Effector memory CD4-positive, alpha-beta T cell (primary cell): ENCODE results near the gene CCDC57.

Experiments
- DNase-seq, 3 donors: peaks; one replicate each; pipeline ENCODE4 v3.0.0-alpha.2; 2020
- H3K27ac ChIP-seq: 2 replicates; pipeline ENCODE4 v1.7.0; 2013; ENCODE audit warnings: mild to moderate bottlenecking, low read length, moderate library complexity; ENCODE audit not compliant: insufficient read depth, poor library complexity, severe bottlenecking
- H3K27me3 ChIP-seq: replicated peaks from 2 replicates; pipeline ENCODE4 v1.7.0; 2013; ENCODE audit warnings: mild to moderate bottlenecking, low read length; ENCODE audit not compliant: insufficient read depth, control insufficient read depth, poor library complexity, severe bottlenecking
- H3K36me3 ChIP-seq: 2 replicates; pipeline ENCODE4 v1.7.0; 2013; ENCODE audit warnings: mild to moderate bottlenecking, low read length, moderate library complexity; ENCODE audit not compliant: control insufficient read depth, insufficient read depth
- H3K4me1 ChIP-seq: 2 replicates; pipeline ENCODE4 v1.7.0; 2013; ENCODE audit warnings: low read length, mild to moderate bottlenecking; ENCODE audit not compliant: control insufficient read depth, insufficient read depth, poor library complexity, severe bottlenecking
- H3K4me3 ChIP-seq: 2 replicates; pipeline ENCODE4 v1.7.0; 2013; ENCODE audit warnings: low read length, low read depth, mild to moderate bottlenecking; ENCODE audit not compliant: insufficient read depth, poor library complexity, severe bottlenecking
- H3K9me3 ChIP-seq: 2 replicates; pipeline ENCODE4 v1.7.0; 2013; ENCODE audit warnings: mild to moderate bottlenecking, low read length, moderate library complexity; ENCODE audit not compliant: control insufficient read depth

CCDC57 gene

GRCh38 chr17:82235775-82236141, 23.1 kb upstream of the CCDC57 start:
- Histone ChIP-seq H3K36me3 (no peaks in the 10 kb centered on the region), H3K27me3 (no peaks in the 10 kb centered on the region), H3K4me3 (no peak overlapping the region), H3K9me3 (no peaks in the 10 kb centered on the region), H3K4me1 (peaks cover 51% of the 10 kb centered on the region), H3K27ac (no peak overlapping the region)
- DNase-seq: no peak

DNA sequence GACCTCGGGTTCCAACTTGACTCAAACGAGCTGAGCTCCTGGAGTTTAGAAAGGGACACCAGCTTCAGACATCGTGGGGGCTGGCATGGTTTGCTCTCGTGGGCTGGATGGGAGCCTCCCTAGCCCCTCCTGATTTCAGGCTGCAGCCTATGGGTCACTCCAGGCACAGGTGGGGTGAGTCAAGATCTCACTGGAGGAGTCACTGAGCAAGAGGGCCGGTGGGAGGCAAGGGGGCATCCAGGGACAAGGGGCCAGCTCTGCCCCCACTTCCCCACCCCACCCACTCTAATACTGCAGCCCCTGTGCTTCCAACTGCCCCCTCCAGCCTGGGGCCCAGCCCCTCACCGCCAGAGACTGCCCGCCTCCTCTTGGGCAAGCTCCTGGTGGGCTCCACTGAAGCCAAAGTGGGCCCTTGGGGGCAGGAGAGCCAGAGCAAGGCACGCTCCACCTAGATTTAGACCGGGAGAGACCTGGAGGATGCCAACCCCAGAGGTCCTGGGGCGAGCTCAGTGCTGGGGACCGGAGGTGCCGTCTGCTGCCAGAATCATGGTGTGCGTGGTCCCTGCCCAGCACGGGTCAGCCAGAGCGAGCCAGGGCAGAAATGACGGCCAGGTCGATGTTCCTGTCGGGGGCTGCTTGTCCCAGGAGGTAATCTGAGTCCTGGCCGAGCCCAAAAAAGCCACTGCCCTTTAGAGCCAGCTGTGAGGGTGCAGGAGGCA, 22.6 kb upstream of the CCDC57 start:
- no peaks in the 10 kb centered on the region for H3K36me3 ChIP-seq
- H3K4me1 ChIP-seq: peaks cover 50% of the 10 kb centered on the region
- H3K27ac ChIP-seq: no peak overlapping the region
- H3K27me3 ChIP-seq: no peaks in the 10 kb centered on the region
- no peak overlapping the region for H3K4me3 ChIP-seq
- H3K9me3 ChIP-seq: no peaks in the 10 kb centered on the region
- no peak for DNase-seq

- Histone ChIP-seq H3K27me3 (no peaks in the 10 kb centered on the region), H3K4me1 (peaks cover 50% of the 10 kb centered on the region), H3K9me3 (no peaks in the 10 kb centered on the region), H3K36me3 (no peaks in the 10 kb centered on the region), H3K4me3 (no peak overlapping the region), H3K27ac (no peak overlapping the region)
- no peak for DNase-seq
These were observed 21.8 kb upstream of the CCDC57 start for GRCh38 chr17:82234211-82235055.

DNA sequence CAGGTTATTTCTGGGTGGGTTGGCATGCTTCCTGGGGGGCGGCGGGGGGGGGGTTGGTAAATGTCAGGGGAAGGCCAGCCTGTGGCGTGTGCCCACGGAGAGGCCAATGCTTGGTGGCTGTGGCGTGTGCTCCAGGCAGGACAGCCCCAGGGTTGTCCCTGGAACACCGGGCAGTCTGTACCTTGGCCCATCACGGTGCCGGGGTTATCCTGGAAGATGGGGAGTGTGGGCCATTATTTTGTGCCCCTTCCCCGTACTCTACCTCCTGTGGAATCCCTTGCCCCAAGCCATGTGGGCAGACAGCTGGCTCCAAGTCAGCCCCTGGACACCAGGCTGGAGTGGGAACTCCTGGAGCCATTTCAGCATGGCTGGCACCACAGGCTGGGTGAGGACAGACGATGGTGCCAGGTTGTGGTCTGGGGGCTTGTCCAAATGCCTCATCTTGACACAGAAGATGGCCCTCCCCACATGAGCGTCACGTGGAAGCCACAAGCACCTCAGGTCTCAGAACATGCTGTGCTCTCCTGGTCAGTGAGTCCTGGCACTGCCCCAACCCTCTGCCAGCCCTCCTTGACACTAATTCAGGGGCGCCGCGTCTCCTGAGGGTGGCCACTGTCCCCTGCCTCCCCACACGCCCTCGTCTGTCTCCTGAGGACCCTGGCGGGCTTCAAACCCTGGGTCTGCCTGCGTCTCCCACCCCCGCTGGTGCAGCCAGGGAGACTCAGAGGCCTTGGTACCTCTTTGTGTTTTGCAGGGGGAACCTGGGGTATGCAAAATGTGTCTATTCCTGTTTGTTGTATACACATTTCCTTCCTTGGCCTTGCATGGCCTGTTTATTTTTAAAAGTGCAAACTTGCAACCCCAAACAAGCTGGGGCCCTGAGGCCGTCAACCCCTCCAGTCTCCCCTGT, 20.5 kb upstream of the CCDC57 start:
- DNase-seq: no peak
- H3K27ac ChIP-seq: no peak overlapping the region
- H3K9me3 ChIP-seq: no peaks in the 10 kb centered on the region
- H3K27me3 ChIP-seq: no peaks in the 10 kb centered on the region
- no peaks in the 10 kb centered on the region for H3K36me3 ChIP-seq
- no peak overlapping the region for H3K4me3 ChIP-seq
- peaks cover 46% of the 10 kb centered on the region for H3K4me1 ChIP-seq

GRCh38 chr17:82232322-82232820, 19.7 kb upstream of the CCDC57 start:
- H3K27ac ChIP-seq: peak overlapping the region; percentile 45
- no peaks in the 10 kb centered on the region for H3K27me3 ChIP-seq
- no peaks in the 10 kb centered on the region for H3K9me3 ChIP-seq
- DNase-seq: no peak
- no peaks in the 10 kb centered on the region for H3K36me3 ChIP-seq
- H3K4me1 ChIP-seq: peaks cover 48% of the 10 kb centered on the region
- H3K4me3 ChIP-seq: no peak overlapping the region

- Histone ChIP-seq H3K27me3 (no peaks in the 10 kb centered on the region), H3K9me3 (no peaks in the 10 kb centered on the region), H3K36me3 (no peaks in the 10 kb centered on the region), H3K27ac (peak overlapping the region; percentile 45), H3K4me3 (peak overlapping the region; percentile 55), H3K4me1 (peaks cover 47% of the 10 kb centered on the region)
- no peak for DNase-seq
These were observed 19.1 kb upstream of the CCDC57 start for GRCh38 chr17:82231562-82232321.

GRCh38 chr17:82231312-82231561, 18.6 kb upstream of the CCDC57 start:
- peak overlapping the region; percentile 55 for H3K4me3 ChIP-seq
- peak overlapping the region; percentile 45 for H3K27ac ChIP-seq
- H3K36me3 ChIP-seq: no peaks in the 10 kb centered on the region
- no peak for DNase-seq
- peaks cover 42% of the 10 kb centered on the region for H3K4me1 ChIP-seq
- H3K27me3 ChIP-seq: no peaks in the 10 kb centered on the region
- no peaks in the 10 kb centered on the region for H3K9me3 ChIP-seq

- DNase-seq: peak; percentile 32 to 60 (median 50)
- Histone ChIP-seq H3K27ac (peak overlapping the region; percentile 45), H3K4me3 (peak overlapping the region; percentile 55), H3K27me3 (no peaks in the 10 kb centered on the region), H3K36me3 (no peaks in the 10 kb centered on the region), H3K9me3 (no peaks in the 10 kb centered on the region), H3K4me1 (peaks cover 37% of the 10 kb centered on the region)
These were observed 18.1 kb upstream of the CCDC57 start for GRCh38 chr17:82230609-82231311.
